NCI-H2227 (cell line): ENCODE measurements around the gene NHLRC1.

Experiments
- DNase-seq: peaks from one replicate; lab custom pipeline; 2025; ENCODE audit not compliant: unreplicated experiment; lab: John Stamatoyannopoulos, UW

Gene NHLRC1

GRCh38 chr6:18139935-18140621, 17.6 kb upstream of the NHLRC1 start:
- no peak for DNase-seq

DNA sequence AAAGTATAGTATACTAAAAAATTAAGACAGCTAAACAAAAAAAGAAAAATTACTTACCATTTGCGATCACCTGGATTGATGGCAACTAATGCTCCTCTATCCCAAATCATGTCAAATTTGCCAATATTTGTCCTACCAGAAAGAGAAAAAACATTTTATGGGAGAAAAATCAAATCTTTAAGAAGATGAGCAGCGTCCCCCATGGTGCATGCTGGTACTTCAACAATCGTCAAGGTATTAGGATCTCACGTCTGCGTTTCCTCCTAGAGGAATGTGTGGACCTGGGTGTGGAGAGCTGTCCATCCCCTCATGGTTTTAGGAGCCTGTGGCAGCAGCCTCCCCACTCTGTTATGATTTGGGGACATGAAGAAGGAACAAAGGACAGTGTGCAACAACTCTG, 16.4 kb upstream of the NHLRC1 start:
- no peak for DNase-seq

DNA sequence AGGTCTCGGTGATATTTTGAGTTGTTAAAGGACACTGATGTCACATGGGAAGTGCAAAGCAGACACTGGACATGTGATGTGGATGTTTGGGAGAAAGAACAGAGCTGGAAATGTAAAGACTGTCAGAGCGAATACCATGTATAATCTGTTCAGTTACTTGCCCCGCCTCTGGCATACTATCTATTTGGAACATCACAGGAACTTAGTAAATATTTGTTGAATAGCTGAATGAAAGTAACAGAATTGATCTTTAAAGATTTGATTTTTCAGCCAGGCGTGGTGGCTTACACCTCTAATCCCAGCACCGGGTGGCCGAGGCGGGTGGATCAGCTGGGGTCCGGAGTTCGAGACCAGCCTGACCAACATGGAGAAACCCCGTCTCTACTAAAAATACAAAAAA, 13.8 kb upstream of the NHLRC1 start:
- DNase-seq: no peak

- DNase-seq: no peak
Measured at GRCh38 chr6:18135171-18135570, 12.7 kb upstream of the NHLRC1 start.

DNA sequence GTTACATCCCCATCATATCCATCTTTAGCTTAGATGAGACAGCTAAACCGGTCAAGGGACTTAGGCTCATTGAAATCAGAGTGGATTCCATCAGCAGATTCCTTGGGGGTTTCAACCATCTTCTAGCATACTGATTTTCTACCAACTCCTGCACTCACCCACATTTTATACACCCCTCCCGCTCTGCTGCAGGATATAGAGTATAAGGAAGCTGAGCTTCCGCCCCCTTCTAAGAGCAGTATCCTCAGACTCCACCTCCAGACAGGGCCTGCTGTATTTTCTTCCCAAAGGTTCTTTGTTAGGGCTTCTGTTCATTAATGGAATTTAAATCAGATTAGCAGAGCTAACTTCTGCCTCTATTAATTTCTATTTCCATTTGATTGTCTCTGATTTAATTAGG, 9.9 kb upstream of the NHLRC1 start:
- no peak for DNase-seq

DNA sequence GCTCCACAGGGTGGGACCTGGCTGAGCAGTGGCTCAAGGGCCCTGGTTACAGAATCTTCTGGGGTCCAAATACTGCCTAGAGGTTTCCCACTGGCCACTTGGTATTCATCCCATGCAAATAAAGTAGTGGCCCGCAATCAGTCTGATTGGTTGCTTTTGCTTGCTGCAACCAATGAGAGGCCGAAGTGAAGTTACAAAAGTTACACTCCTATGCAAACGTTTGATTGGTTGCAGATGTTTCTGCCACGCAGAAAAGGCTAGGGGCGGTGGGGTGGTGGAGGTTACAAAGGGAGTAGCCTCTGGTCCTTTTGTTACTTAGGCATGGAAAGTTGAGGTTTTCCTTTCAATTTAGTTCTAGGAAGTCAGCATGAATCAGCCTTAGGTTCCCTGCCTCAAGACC, 3.6 kb upstream of the NHLRC1 start:
- no peak for DNase-seq

- no peak for DNase-seq
Measured at GRCh38 chr6:18121580-18122127, 823 bp downstream of the NHLRC1 start.

GRCh38 chr6:18119236-18119635, 3.2 kb downstream of the NHLRC1 start:
- no peak for DNase-seq

DNA sequence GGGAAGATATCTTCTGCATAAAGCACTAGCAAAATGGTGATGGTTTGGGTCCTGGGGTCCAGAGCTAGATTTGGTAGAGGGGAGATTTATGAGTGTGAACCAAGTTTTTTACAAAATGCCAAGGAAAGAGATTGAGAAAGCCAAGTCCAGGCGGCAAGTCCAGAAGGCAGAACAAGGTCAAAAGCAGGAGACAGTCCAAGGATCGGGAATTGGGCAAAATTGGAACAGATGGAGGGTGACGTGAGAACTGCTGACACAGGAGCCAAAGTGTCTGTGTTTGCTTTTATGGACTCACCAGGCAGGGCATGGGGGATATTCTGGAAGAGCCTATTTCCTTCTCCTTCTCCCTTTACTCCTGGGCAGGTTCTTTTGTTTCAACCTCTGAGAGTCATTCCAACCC, 4.1 kb downstream of the NHLRC1 start:
- no peak for DNase-seq

DNA sequence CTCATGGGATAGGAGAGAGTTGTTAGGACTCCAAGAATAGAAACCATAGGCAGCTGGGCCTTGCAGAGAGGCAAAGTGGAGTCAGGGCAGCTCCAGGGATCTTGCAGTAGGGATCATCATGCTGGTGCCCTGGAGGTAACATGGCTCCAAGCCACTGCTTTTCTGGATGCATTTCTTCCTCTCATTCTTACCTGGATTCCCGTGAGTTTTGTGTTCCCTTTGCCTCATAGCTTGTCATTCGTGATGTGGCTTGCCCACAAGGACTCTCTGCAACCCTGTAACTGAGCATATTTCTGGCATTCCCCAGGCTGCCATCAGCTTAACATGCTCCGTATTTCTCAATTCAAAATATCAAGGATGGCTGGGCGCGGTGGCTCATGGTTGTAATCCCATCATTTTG, 5.3 kb downstream of the NHLRC1 start:
- DNase-seq: no peak

DNA sequence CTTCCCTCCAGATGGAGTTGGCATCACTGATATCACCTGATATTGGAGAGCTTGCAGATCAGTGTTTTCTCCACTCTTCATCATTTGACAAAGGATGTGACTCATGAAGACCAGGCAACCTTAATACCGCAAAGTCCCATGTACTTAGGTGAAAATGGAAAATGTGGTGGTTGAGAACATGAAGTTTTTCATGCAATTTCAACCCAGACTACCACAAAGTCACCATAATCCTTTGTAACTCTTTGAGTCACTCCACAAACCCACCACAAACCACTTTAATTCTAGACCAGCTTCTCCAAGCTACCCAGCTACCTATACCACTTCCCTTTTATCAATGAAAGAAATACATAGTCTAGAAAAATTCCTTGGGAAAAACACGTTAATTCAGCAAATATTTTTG, 7.1 kb downstream of the NHLRC1 start:
- DNase-seq: no peak

- no peak for DNase-seq
Measured at GRCh38 chr6:18110162-18110561, 12.3 kb downstream of the NHLRC1 start.

- DNase-seq: no peak
Measured at GRCh38 chr6:18107061-18107460, 15.4 kb downstream of the NHLRC1 start.

- no peak for DNase-seq
Measured at GRCh38 chr6:18102783-18103509, 19.5 kb downstream of the NHLRC1 start.

DNA sequence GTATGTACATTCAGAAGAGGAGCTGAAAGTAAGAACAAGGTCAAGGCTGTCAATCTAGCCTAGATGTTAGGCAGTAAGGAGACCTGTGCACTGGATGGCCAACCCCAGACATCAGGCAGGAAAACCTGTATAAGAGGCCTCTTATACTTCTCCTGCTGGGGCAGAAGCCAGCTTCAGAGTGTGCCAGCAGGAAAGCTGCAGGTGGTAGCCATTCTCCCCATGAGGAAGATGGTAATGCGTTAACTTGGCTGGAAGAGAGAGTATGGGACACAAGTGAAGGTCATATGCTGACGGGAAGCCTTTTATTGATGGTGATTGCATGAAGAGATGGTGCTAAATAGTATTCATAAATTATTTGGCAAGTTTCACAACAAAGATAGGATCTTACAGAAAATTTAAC, 20.6 kb downstream of the NHLRC1 start:
- DNase-seq: no peak

GRCh38 chr6:18101271-18101670, 21.2 kb downstream of the NHLRC1 start:
- no peak for DNase-seq

GRCh38 chr6:18100296-18100695, 22.2 kb downstream of the NHLRC1 start:
- DNase-seq: no peak

- DNase-seq: no peak
Measured at GRCh38 chr6:18099511-18099910, 23.0 kb downstream of the NHLRC1 start.

DNA sequence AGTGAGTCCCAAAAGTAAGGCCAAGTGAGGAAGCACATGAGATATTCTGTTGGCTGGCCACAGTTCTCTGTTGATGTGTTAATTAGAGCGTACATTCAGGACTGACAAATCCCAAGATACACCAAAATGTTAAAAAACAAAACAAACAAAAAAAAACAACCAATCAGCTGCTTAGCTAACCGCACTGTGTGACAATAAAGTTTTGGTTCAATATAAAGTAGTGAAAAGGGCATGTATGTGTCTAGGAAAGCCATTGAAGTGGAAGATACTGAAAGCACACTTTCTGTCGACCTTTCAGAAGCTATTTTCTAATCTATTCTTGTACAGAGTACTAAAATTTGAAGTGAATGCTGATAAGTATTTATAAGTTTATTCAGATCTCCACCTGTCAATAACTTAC, 26.1 kb downstream of the NHLRC1 start:
- DNase-seq: no peak

GRCh38 chr6:18091382-18091781, 31.1 kb downstream of the NHLRC1 start:
- no peak for DNase-seq

- DNase-seq: no peak
Measured at GRCh38 chr6:18090349-18090786, 32.1 kb downstream of the NHLRC1 start.
